HL-60 (cell line): ENCODE results near the gene TMEM141.

Experiments
- CTCF ChIP-seq: IDR thresholded peaks from one replicate; pipeline ENCODE4 v1.5.1; 2011; ENCODE audit warnings: low read length, control low read depth, inconsistent platforms; ENCODE audit not compliant: insufficient read depth
- GABPA ChIP-seq: IDR thresholded peaks from 2 replicates; pipeline ENCODE4 v1.6.1; 2012; ENCODE audit warnings: low read depth
- POLR2AphosphoS5 ChIP-seq: IDR thresholded peaks from 2 replicates; pipeline ENCODE4 v1.6.1; 2012; ENCODE audit warnings: low read depth
- REST ChIP-seq: IDR thresholded peaks from 2 replicates; pipeline ENCODE4 v1.6.1; 2012; ENCODE audit warnings: low read depth; ENCODE audit not compliant: insufficient replicate concordance

GRCh38 chr9:136759001-136759400 is 32.1 kb upstream of the TMEM141 start:
- no peak for TF ChIP-seq CTCF
- TF ChIP-seq REST = no peak
- no peak for TF ChIP-seq POLR2AphosphoS5
- TF ChIP-seq GABPA = no peak
